Parathyroid adenoma (tissue), 2 donors: ENCODE results near the gene HSPA12A.

Experiments used
- H2AFZ ChIP-seq: fragments of 300-600 bp; sonication (generic); one replicate; pipeline ENCODE4 v1.7.0; 2017; ENCODE audit warnings: antibody characterized with exemption, mild to moderate bottlenecking
- H3K27ac ChIP-seq: fragments of 300-600 bp; sonication (generic); one replicate; pipeline ENCODE4 v1.7.0; 2017
- H3K27me3 ChIP-seq: fragments of 300-600 bp; sonication (generic); one replicate; pipeline ENCODE4 v1.7.0; 2017; ENCODE audit warnings: low read length; ENCODE audit not compliant: control insufficient read depth, insufficient read depth
- H3K36me3 ChIP-seq: fragments of 300-600 bp; sonication (generic); one replicate; pipeline ENCODE4 v1.7.0; 2017; ENCODE audit warnings: low read length; ENCODE audit not compliant: control insufficient read depth, insufficient read depth
- H3K4me1 ChIP-seq: fragments of 300-600 bp; sonication (generic); one replicate; pipeline ENCODE4 v1.7.0; 2017; ENCODE audit warnings: control low read depth
- H3K4me2 ChIP-seq: fragments of 300-600 bp; sonication (generic); one replicate; pipeline ENCODE4 v1.7.0; 2017; ENCODE audit warnings: low read length
- H3K4me3 ChIP-seq: fragments of 300-600 bp; sonication (generic); one replicate; pipeline ENCODE4 v1.7.0; 2017; ENCODE audit warnings: low read depth, low read length
- H3K79me2 ChIP-seq: fragments of 300-600 bp; sonication (generic); one replicate; pipeline ENCODE4 v1.7.0; 2017; ENCODE audit warnings: control low read depth
- H3K9ac ChIP-seq: fragments of 300-600 bp; sonication (generic); one replicate; pipeline ENCODE4 v1.7.0; 2017; ENCODE audit warnings: mild to moderate bottlenecking
- H3K9me3 ChIP-seq: fragments of 300-600 bp; sonication (generic); one replicate; pipeline ENCODE4 v1.7.0; 2017; ENCODE audit warnings: low read length; ENCODE audit not compliant: control insufficient read depth
- CTCF ChIP-seq: fragments of 300-600 bp; sonication (generic); IDR thresholded peaks from one replicate; pipeline ENCODE4 v1.7.0; 2017; ENCODE audit warnings: antibody characterized with exemption, mild to moderate bottlenecking
- donor health status: primary hyperparathyroidism.

Gene HSPA12A

GRCh38 chr10:116630020-116630419 lies 112.3 kb downstream of the HSPA12A start:
- no peak overlapping the region for H3K27ac ChIP-seq
- TF ChIP-seq CTCF, result no peak
- H3K4me3 ChIP-seq, result no peak overlapping the region
- no peaks in the 10 kb centered on the region for H3K36me3 ChIP-seq
- no peak overlapping the region for H3K4me2 ChIP-seq
- no peaks in the 10 kb centered on the region for H3K27me3 ChIP-seq
- H3K79me2 ChIP-seq, result no peaks in the 10 kb centered on the region
- no peaks in the 10 kb centered on the region for H3K9me3 ChIP-seq
- H3K4me1 ChIP-seq, result no peaks in the 10 kb centered on the region
- H3K9ac ChIP-seq, result no peak overlapping the region
- no peak overlapping the region for H2AFZ ChIP-seq

- no peak for TF ChIP-seq CTCF
- no peak overlapping the region for H3K4me3 ChIP-seq
- no peaks in the 10 kb centered on the region for H3K79me2 ChIP-seq
- no peaks in the 10 kb centered on the region for H3K36me3 ChIP-seq
- H3K9ac ChIP-seq, result no peak overlapping the region
- no peaks in the 10 kb centered on the region for H3K9me3 ChIP-seq
- H3K4me1 ChIP-seq, result no peaks in the 10 kb centered on the region
- H3K27ac ChIP-seq, result no peak overlapping the region
- H3K4me2 ChIP-seq, result no peak overlapping the region
- H2AFZ ChIP-seq, result no peak overlapping the region
- H3K27me3 ChIP-seq, result no peaks in the 10 kb centered on the region
Observed at GRCh38 chr10:116629340-116629739, 113.0 kb downstream of the HSPA12A start.

- H3K27ac ChIP-seq, result no peak overlapping the region
Observed at GRCh38 chr10:116627386-116627933, 114.9 kb downstream of the HSPA12A start.

GRCh38 chr10:116626815-116627214 lies 115.6 kb downstream of the HSPA12A start:
- no peaks in the 10 kb centered on the region for H3K9me3 ChIP-seq
- H3K27me3 ChIP-seq, result no peaks in the 10 kb centered on the region
- H3K79me2 ChIP-seq, result no peaks in the 10 kb centered on the region
- H3K4me1 ChIP-seq, result no peaks in the 10 kb centered on the region
- H3K4me3 ChIP-seq, result no peak overlapping the region
- no peak overlapping the region for H3K9ac ChIP-seq
- no peak overlapping the region for H3K27ac ChIP-seq
- no peak overlapping the region for H2AFZ ChIP-seq
- no peak overlapping the region for H3K4me2 ChIP-seq
- H3K36me3 ChIP-seq, result no peaks in the 10 kb centered on the region
- no peak for TF ChIP-seq CTCF

More at GRCh38 chr10:116627386-116627933, 114.9 kb downstream of the HSPA12A start:
- Histone ChIP-seq H3K4me1 (no peaks in the 10 kb centered on the region), H3K9me3 (no peaks in the 10 kb centered on the region), H3K36me3 (no peaks in the 10 kb centered on the region), H3K27me3 (no peaks in the 10 kb centered on the region), H3K4me3 (no peak overlapping the region), H3K9ac (no peak overlapping the region), H2AFZ (peak overlapping the region; percentile 83), H3K79me2 (no peaks in the 10 kb centered on the region), H3K4me2 (peak overlapping the region; percentile 63)
- TF ChIP-seq CTCF, result peak; percentile 47

DNA sequence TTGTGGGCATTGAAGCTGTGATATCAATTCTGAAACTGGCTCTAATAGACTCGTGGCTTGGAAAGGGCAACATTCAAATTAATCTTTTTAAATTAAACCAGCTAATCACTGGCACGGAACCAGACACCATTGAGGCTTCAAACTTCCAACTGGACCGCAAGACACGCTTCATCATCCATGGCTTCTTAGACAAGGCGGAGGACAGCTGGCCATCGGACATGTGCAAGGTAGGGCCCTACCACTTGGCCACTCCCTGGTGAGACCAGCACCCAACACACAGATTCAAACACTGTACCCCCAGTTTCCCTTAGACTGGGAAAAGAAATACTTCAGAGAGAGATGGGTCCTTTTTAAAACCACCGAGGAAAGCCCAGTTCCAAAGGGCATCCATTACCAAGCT lies 116.5 kb downstream of the HSPA12A start:
- Histone ChIP-seq H3K9ac (no peak overlapping the region), H3K9me3 (no peaks in the 10 kb centered on the region), H2AFZ (no peak overlapping the region), H3K27me3 (no peaks in the 10 kb centered on the region), H3K4me1 (no peaks in the 10 kb centered on the region), H3K79me2 (no peaks in the 10 kb centered on the region), H3K4me3 (no peak overlapping the region), H3K36me3 (no peaks in the 10 kb centered on the region), H3K4me2 (no peak overlapping the region), H3K27ac (no peak overlapping the region)
- TF ChIP-seq CTCF, result no peak
